Measurements from ENCODE around the gene GLIS1. TPM values are rescaled to one million over a fixed set of nuclear protein-coding genes. Genes with fewer than 3 reads are reported as not detected.
A peak's percentile ranks its signal among the peaks of the same experiment; 100 is the strongest.

GLIS1 gene
- polyA plus RNA-seq, 3 donors = not detected

GRCh38 chr1:53766831-53767405 is 28.0 kb upstream of the GLIS1 start:
- Histone ChIP-seq H2AFZ (ENCODE audit: insufficient read depth, low read depth, low read length, poor library complexity, severe bottlenecking) (no peak overlapping the region), H3K36me3 (replicated peaks in 1 of 2; ENCODE audit: control insufficient read depth in 1 of 2, insufficient read depth in 2 of 2, low read length in 2 of 2) (peaks cover 31 to 51% of the 10 kb centered on the region in 2 donors), H3K27ac (ENCODE audit: low read depth in 1 of 2, low read length in 2 of 2) (peak overlapping the region in 1 of 2 donors; percentile 7), H3K9me3 (replicated peaks in 1 of 2; ENCODE audit: control insufficient read depth in 1 of 2, insufficient read depth in 1 of 2, low read length in 2 of 2) (no peaks in the 10 kb centered on the region), H3K27me3 (ENCODE audit: control insufficient read depth in 2 of 2, insufficient read depth in 2 of 2, low read length in 2 of 2) (no peaks in the 10 kb centered on the region), H3K9ac (ENCODE audit: insufficient read depth, low read length, poor library complexity, severe bottlenecking) (no peak overlapping the region), H3K4me3 (replicated peaks in 1 of 3; ENCODE audit: low read depth in 2 of 3, low read length in 3 of 3) (no peak overlapping the region), H3K4me1 (ENCODE audit: control insufficient read depth in 1 of 2, insufficient read depth in 2 of 2, low read length in 2 of 2) (no peaks in the 10 kb centered on the region), H3K4me2 (replicated peaks; ENCODE audit: extremely low read depth, low read length, poor library complexity, severe bottlenecking) (no peak overlapping the region), H3K79me2 (ENCODE audit: insufficient read depth, low read length) (no peaks in the 10 kb centered on the region), H4K20me1 (ENCODE audit: insufficient read depth, low read length) (no peaks in the 10 kb centered on the region)
- no peak for DNase-seq
- Mint-ChIP-seq H3K9me3 (peaks cover 0 to 2% (median 0%) of the 10 kb centered on the region in 7 donors), H3K36me3 (peaks cover 39 to 47% of the 10 kb centered on the region in 2 donors), H3K27me3 (ENCODE audit: low read depth in 3 of 3) (no peaks in the 10 kb centered on the region), H3K27ac (peak overlapping the region in 1 of 7 donors; percentile 43), H3K4me1 (peaks cover 1% of the 10 kb centered on the region), H3K4me3 (no peak overlapping the region)
- TF ChIP-seq CTCF (IDR thresholded peaks at IDR 0.05) = no peak
- intact Hi-C loops (cut with micrococcal nuclease) = no loop called here
- no CpG with 5 or more reads among the region's 3 CpGs for WGBS (ENCODE audit: insufficient coverage)

DNA sequence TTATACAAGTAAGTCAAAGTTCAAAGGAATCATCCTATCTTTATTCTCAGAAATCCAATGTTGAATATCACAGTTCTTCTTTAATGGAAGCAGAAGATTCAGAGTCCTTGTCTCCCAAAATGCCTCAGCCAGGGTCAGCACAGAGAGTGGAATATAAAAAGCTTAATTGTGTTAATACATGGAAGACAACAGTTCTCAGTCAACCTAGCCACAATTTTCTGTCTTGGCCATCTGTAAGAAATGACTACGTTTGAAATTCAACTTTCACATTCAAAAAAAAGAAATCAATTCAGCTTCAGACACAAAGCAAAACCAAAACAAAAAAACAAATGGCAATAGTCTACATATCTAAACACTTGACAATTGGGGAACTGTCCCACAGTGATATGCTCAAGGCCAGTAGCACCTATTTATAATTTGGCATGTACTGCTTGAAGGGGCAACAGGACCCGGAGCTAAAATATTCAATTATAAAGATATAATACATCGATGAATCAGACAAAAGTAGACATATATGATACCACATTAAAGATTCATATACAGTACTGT is 27.3 kb upstream of the GLIS1 start:
- Histone ChIP-seq H3K27me3 (ENCODE audit: control insufficient read depth in 2 of 2, insufficient read depth in 2 of 2, low read length in 2 of 2) (no peaks in the 10 kb centered on the region), H3K79me2 (ENCODE audit: insufficient read depth, low read length) (no peaks in the 10 kb centered on the region), H3K27ac (ENCODE audit: low read depth in 1 of 2, low read length in 2 of 2) (peak overlapping the region in 1 of 2 donors; percentile 7), H3K4me3 (replicated peaks in 1 of 3; ENCODE audit: low read depth in 2 of 3, low read length in 3 of 3) (no peak overlapping the region), H3K4me1 (ENCODE audit: control insufficient read depth in 1 of 2, insufficient read depth in 2 of 2, low read length in 2 of 2) (no peaks in the 10 kb centered on the region), H2AFZ (ENCODE audit: insufficient read depth, low read depth, low read length, poor library complexity, severe bottlenecking) (no peak overlapping the region), H3K9me3 (replicated peaks in 1 of 2; ENCODE audit: control insufficient read depth in 1 of 2, insufficient read depth in 1 of 2, low read length in 2 of 2) (no peaks in the 10 kb centered on the region), H3K4me2 (replicated peaks; ENCODE audit: extremely low read depth, low read length, poor library complexity, severe bottlenecking) (no peak overlapping the region), H3K9ac (ENCODE audit: insufficient read depth, low read length, poor library complexity, severe bottlenecking) (no peak overlapping the region), H3K36me3 (replicated peaks in 1 of 2; ENCODE audit: control insufficient read depth in 1 of 2, insufficient read depth in 2 of 2, low read length in 2 of 2) (peaks cover 27 to 46% of the 10 kb centered on the region in 2 donors), H4K20me1 (ENCODE audit: insufficient read depth, low read length) (no peaks in the 10 kb centered on the region)
- Mint-ChIP-seq H3K27me3 (ENCODE audit: low read depth in 3 of 3) (no peaks in the 10 kb centered on the region), H3K36me3 (peaks cover 35 to 46% of the 10 kb centered on the region in 2 donors), H3K27ac (peak overlapping the region in 3 of 7 donors; percentile 18 to 52 (median 43)), H3K9me3 (peaks cover 0 to 3% (median 1%) of the 10 kb centered on the region in 7 donors), H3K4me1 (peaks cover 1% of the 10 kb centered on the region), H3K4me3 (no peak overlapping the region)
- WGBS (ENCODE audit: insufficient coverage) = 100% methylated on average over 1 of the region's 3 CpGs
- DNase-seq = no peak
- no peak for TF ChIP-seq CTCF (IDR thresholded peaks at IDR 0.05)
- intact Hi-C loops (cut with micrococcal nuclease) = no loop called here
